ENCODE data around the gene SYNJ2.

Gene SYNJ2

DNA sequence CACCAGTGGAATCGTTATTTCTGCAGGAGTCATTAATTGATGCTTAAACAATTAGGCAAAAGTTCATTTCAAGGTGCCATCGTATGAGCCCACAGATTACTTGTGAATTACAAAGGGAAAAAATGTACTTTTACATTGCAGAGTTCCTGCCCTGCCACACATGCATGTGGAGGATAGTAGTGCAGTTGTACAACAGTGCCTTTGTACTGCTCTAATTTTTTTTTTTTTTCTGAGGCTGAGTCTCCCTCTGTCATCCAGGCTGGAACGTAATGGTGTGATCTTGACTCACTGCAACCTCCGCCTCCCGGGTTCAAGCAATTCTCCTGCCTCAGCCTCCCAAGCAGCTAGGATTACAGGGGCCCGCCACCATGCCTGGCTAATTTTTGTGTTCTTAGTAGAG lies 26.0 kb upstream of the SYNJ2 start:
- Histone ChIP-seq H3K79me2 (ENCODE audit: low read length) (no peaks in the 10 kb centered on the region), H3K4me2 (ENCODE audit: low read depth, low read length) (no peak overlapping the region), H3K4me3 (ENCODE audit: low read length) (no peak overlapping the region), H3K27me3 (replicated peaks; ENCODE audit: insufficient read depth, low read length) (no peaks in the 10 kb centered on the region), H3F3A (ENCODE audit: insufficient read depth, low read length) (no peaks in the 10 kb centered on the region), H3K9ac (ENCODE audit: low read length) (no peak overlapping the region), H3K9me2 (replicated peaks; ENCODE audit: insufficient read depth, low read length) (no peaks in the 10 kb centered on the region), H3K4me1 (ENCODE audit: low read length) (no peaks in the 10 kb centered on the region), H4K20me1 (ENCODE audit: insufficient read depth, low read length) (no peaks in the 10 kb centered on the region), H2AFZ (ENCODE audit: low read length) (no peak overlapping the region), H3K9me3 (replicated peaks; ENCODE audit: insufficient read depth, low read length) (no peaks in the 10 kb centered on the region), H3K27ac (ENCODE audit: low read length) (no peak overlapping the region), H3K36me3 (replicated peaks; ENCODE audit: insufficient read depth, low read length) (no peaks in the 10 kb centered on the region)
- no peak for DNase-seq
- TF ChIP-seq, protein P1, sequence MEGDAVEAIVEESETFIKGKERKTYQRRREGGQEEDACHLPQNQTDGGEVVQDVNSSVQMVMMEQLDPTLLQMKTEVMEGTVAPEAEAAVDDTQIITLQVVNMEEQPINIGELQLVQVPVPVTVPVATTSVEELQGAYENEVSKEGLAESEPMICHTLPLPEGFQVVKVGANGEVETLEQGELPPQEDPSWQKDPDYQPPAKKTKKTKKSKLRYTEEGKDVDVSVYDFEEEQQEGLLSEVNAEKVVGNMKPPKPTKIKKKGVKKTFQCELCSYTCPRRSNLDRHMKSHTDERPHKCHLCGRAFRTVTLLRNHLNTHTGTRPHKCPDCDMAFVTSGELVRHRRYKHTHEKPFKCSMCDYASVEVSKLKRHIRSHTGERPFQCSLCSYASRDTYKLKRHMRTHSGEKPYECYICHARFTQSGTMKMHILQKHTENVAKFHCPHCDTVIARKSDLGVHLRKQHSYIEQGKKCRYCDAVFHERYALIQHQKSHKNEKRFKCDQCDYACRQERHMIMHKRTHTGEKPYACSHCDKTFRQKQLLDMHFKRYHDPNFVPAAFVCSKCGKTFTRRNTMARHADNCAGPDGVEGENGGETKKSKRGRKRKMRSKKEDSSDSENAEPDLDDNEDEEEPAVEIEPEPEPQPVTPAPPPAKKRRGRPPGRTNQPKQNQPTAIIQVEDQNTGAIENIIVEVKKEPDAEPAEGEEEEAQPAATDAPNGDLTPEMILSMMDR (IDR thresholded peaks at IDR 0.05; ENCODE audit: low read length) = no peak
- no peak for TF ChIP-seq EZH2 (optimal IDR thresholded peaks at IDR 0.05; ENCODE audit: low read depth, low read length)
- no peak for TF ChIP-seq EZH2phosphoT487 (IDR thresholded peaks at IDR 0.05; ENCODE audit: low read length)

DNA sequence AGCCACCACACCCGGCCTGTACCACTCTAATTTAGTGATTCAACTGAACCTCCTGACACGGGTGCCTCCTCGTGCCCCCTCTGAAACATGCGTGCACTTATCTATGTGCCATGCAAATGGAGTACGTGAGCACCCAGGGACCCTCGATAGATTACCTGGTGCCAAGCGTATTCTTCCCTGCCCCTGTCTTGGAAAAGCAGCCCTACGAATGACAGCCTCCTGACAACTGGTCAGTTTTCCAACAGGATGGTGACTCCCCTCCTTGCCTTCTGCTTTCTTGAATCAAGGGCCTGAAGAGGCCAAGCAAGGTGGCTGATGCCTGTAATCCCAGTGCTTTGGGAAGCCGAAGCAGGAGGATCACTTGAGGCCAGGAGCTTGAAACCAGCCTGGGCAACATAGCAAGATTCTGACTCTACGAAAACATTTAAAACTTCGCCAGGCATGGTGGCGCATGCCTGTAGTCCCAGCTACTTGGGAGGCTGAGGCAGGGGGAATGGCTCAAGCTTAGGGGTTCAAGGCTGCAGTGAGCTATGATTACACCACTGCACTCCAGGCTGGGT lies 25.4 kb upstream of the SYNJ2 start:
- no peaks in the 10 kb centered on the region for H3K4me1 ChIP-seq (ENCODE audit: low read length)

DNA sequence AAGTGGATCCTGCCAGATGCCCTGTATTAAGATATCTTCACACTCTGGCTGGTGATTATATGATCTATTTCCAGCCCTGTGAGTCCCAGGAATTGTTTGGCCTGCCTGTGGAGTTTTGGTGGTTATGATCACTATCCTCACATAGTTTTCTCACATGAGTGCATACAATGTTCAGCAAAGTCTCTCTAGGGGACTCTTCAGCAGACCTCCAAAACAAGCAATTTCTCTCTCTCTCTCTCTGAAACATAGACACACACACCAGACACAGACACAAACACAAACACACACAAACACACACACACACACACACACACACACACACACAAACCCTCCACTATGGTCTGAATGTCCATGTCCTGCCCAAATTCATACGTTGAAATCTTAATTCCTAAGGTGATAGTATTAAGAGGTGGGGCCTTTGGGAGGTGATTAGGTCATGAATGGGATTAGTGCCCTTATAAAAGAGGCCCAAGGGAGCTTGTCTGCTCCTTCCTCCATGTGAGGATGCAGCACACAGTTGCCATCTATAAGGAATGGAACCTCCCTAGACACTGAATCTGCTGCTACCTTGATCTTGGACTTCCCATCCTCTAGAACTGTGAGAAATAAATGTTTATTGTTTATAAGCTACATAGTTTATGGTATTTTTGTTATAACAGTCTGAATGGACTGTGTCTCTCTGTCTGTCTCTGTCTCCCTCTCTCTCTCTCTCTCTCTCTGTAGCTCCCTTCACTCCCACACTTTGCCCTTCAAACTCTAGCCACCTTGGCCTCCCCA lies 22.0 kb upstream of the SYNJ2 start:
- TF ChIP-seq EZH2phosphoT487 (IDR thresholded peaks at IDR 0.05; ENCODE audit: low read length) (no peak), EZH2 (optimal IDR thresholded peaks at IDR 0.05; ENCODE audit: low read depth, low read length) (no peak)
- TF ChIP-seq, protein P1 (IDR thresholded peaks at IDR 0.05; ENCODE audit: low read length) = no peak

More for the DNA sequence above, 25.4 kb upstream of the SYNJ2 start:
- Histone ChIP-seq H4K20me1 (ENCODE audit: insufficient read depth, low read length) (no peaks in the 10 kb centered on the region), H3K79me2 (ENCODE audit: low read length) (no peaks in the 10 kb centered on the region), H3F3A (ENCODE audit: insufficient read depth, low read length) (no peaks in the 10 kb centered on the region), H3K9ac (ENCODE audit: low read length) (no peak overlapping the region), H3K9me3 (replicated peaks; ENCODE audit: insufficient read depth, low read length) (no peaks in the 10 kb centered on the region), H3K36me3 (replicated peaks; ENCODE audit: insufficient read depth, low read length) (no peaks in the 10 kb centered on the region), H3K4me3 (ENCODE audit: low read length) (no peak overlapping the region), H2AFZ (ENCODE audit: low read length) (no peak overlapping the region), H3K4me2 (ENCODE audit: low read depth, low read length) (no peak overlapping the region), H3K9me2 (replicated peaks; ENCODE audit: insufficient read depth, low read length) (no peaks in the 10 kb centered on the region), H3K27me3 (replicated peaks; ENCODE audit: insufficient read depth, low read length) (no peaks in the 10 kb centered on the region), H3K27ac (ENCODE audit: low read length) (no peak overlapping the region)
- no peak for TF ChIP-seq EZH2phosphoT487 (IDR thresholded peaks at IDR 0.05; ENCODE audit: low read length)
- TF ChIP-seq EZH2 (optimal IDR thresholded peaks at IDR 0.05; ENCODE audit: low read depth, low read length) = no peak
- TF ChIP-seq, protein P1 (IDR thresholded peaks at IDR 0.05; ENCODE audit: low read length) = no peak
- no peak for DNase-seq

More for the DNA sequence above, 22.0 kb upstream of the SYNJ2 start:
- no peak overlapping the region for H3K27ac ChIP-seq (ENCODE audit: low read length)
- H3F3A ChIP-seq (ENCODE audit: insufficient read depth, low read length) = no peaks in the 10 kb centered on the region
- H3K4me3 ChIP-seq (ENCODE audit: low read length) = no peak overlapping the region
- H2AFZ ChIP-seq (ENCODE audit: low read length) = no peak overlapping the region
- H4K20me1 ChIP-seq (ENCODE audit: insufficient read depth, low read length) = no peaks in the 10 kb centered on the region
- no peak for DNase-seq
- H3K4me2 ChIP-seq (ENCODE audit: low read depth, low read length) = no peak overlapping the region
- no peaks in the 10 kb centered on the region for H3K4me1 ChIP-seq (ENCODE audit: low read length)
- no peaks in the 10 kb centered on the region for H3K79me2 ChIP-seq (ENCODE audit: low read length)
- no peaks in the 10 kb centered on the region for H3K36me3 ChIP-seq (replicated peaks; ENCODE audit: insufficient read depth, low read length)
- no peaks in the 10 kb centered on the region for H3K27me3 ChIP-seq (replicated peaks; ENCODE audit: insufficient read depth, low read length)
- no peaks in the 10 kb centered on the region for H3K9me2 ChIP-seq (replicated peaks; ENCODE audit: insufficient read depth, low read length)
- H3K9ac ChIP-seq (ENCODE audit: low read length) = no peak overlapping the region
- no peaks in the 10 kb centered on the region for H3K9me3 ChIP-seq (replicated peaks; ENCODE audit: insufficient read depth, low read length)

Data from MM.1S (cell line).